ENCODE data around the gene NUSAP1.
"Not testable (repeated sequence)": the region's sequence is repeated elsewhere in the genome, so short reads cannot be mapped to it uniquely, and the experiment has no call there.

Gene NUSAP1

GRCh38 chr15:41333026-41333562, 413 bp downstream of the NUSAP1 start:
- DNase-seq = peak; percentile 43 to 45

- DNase-seq = no peak
These were observed 1.8 kb downstream of the NUSAP1 start for GRCh38 chr15:41334293-41335120.

GRCh38 chr15:41336549-41336948, 3.9 kb downstream of the NUSAP1 start:
- DNase-seq = no peak

- no peak for DNase-seq
These were observed 4.4 kb downstream of the NUSAP1 start for GRCh38 chr15:41337047-41337446.

- no peak for DNase-seq
These were observed 5.2 kb downstream of the NUSAP1 start for GRCh38 chr15:41337631-41338522.

GRCh38 chr15:41340189-41340695, 7.6 kb downstream of the NUSAP1 start:
- DNase-seq = no peak

GRCh38 chr15:41341519-41341918, 8.8 kb downstream of the NUSAP1 start:
- no peak for DNase-seq

- DNase-seq = no peak
These were observed 14.6 kb downstream of the NUSAP1 start for GRCh38 chr15:41347236-41347635.

GRCh38 chr15:41350057-41350717, 17.5 kb downstream of the NUSAP1 start:
- DNase-seq = no peak

GRCh38 chr15:41354371-41354770, 21.7 kb downstream of the NUSAP1 start:
- no peak for DNase-seq

- no peak for DNase-seq
These were observed 34.7 kb downstream of the NUSAP1 start for GRCh38 chr15:41367418-41367817.

GRCh38 chr15:41377978-41378377, 45.3 kb downstream of the NUSAP1 start:
- DNase-seq = no peak

- not testable (repeated sequence) for DNase-seq
These were observed 51.5 kb downstream of the NUSAP1 start for GRCh38 chr15:41383974-41384749.

GRCh38 chr15:41387646-41388045, 55.0 kb downstream of the NUSAP1 start:
- DNase-seq = no peak

GRCh38 chr15:41392659-41393058, 60.0 kb downstream of the NUSAP1 start:
- no peak for DNase-seq

- DNase-seq = no peak
These were observed 62.2 kb downstream of the NUSAP1 start for GRCh38 chr15:41394924-41395323.

- no peak for DNase-seq
These were observed 63.4 kb downstream of the NUSAP1 start for GRCh38 chr15:41396111-41396510.

GRCh38 chr15:41401904-41402267, 69.2 kb downstream of the NUSAP1 start:
- DNase-seq = no peak

- DNase-seq = peak in 1 of 2 donors; percentile 20
These were observed 74.7 kb downstream of the NUSAP1 start for GRCh38 chr15:41407341-41407740.

- DNase-seq = peak; percentile 18 to 73
These were observed 75.6 kb downstream of the NUSAP1 start for GRCh38 chr15:41408234-41408641.

GRCh38 chr15:41411031-41411430, 78.3 kb downstream of the NUSAP1 start:
- no peak for DNase-seq

- no peak for DNase-seq
These were observed 78.8 kb downstream of the NUSAP1 start for GRCh38 chr15:41411441-41411840.

Measured in inflammatory macrophage treated with lipopolysaccharide for 1 hour (primary cell).